Measurements from ENCODE around the gene ANKS1A.

ANKS1A gene

DNA sequence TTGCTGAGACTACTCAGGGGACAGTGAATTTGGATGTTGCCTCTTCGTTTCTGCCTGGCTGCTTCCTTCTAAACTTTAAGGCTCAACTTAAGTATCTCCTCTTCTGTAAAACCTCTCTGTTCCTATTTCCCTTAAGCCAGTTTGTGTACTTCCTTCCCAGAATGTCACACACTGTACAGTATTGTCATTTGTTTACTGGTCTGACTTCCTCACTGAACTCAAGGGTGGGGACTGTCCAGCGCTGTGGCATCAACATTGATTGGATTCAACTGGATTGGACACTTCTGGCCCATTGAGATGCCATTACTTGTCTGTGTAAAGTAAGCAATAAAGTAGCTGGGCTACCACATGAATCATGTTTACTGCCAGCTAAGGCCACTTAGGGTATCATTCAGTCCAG is 69.7 kb downstream of the ANKS1A start:
- TF ChIP-seq, protein P1, sequence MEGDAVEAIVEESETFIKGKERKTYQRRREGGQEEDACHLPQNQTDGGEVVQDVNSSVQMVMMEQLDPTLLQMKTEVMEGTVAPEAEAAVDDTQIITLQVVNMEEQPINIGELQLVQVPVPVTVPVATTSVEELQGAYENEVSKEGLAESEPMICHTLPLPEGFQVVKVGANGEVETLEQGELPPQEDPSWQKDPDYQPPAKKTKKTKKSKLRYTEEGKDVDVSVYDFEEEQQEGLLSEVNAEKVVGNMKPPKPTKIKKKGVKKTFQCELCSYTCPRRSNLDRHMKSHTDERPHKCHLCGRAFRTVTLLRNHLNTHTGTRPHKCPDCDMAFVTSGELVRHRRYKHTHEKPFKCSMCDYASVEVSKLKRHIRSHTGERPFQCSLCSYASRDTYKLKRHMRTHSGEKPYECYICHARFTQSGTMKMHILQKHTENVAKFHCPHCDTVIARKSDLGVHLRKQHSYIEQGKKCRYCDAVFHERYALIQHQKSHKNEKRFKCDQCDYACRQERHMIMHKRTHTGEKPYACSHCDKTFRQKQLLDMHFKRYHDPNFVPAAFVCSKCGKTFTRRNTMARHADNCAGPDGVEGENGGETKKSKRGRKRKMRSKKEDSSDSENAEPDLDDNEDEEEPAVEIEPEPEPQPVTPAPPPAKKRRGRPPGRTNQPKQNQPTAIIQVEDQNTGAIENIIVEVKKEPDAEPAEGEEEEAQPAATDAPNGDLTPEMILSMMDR (IDR thresholded peaks at IDR 0.05; ENCODE audit: poor library complexity, severe bottlenecking): no peak
- Histone ChIP-seq H3K9me3 (ENCODE audit: severe bottlenecking) (no peaks in the 10 kb centered on the region), H3K36me3 (ENCODE audit: low read depth) (no peaks in the 10 kb centered on the region), H3K27me3 (ENCODE audit: insufficient read depth, poor library complexity, severe bottlenecking) (no peaks in the 10 kb centered on the region), H3K4me3 (ENCODE audit: severe bottlenecking) (no peak overlapping the region), H3K4me1 (ENCODE audit: insufficient read depth, poor library complexity, severe bottlenecking) (no peaks in the 10 kb centered on the region), H3K27ac (ENCODE audit: poor library complexity, severe bottlenecking) (no peak overlapping the region)
- DNase-seq (ENCODE audit: low spot score) (no peak), ATAC-seq (ENCODE audit: low read depth) (no peak)

DNA sequence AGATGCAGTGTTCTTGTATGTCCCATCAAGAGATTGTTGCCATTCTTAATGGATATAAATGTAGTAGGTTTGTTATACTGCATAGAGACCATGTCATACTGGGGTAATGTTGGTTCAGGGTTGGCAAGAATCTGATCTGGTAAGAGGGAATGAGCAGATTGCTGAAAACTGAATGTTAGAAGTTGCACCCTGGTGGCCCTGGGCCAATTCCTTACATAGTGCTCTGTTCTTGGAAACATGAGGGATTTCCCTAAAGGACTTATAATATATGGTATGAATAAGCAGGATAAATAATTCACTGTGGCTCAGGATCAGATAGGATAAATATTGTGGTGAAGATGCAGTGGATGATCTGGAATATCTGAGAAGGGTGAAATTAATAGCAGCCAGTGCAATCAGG is 70.2 kb downstream of the ANKS1A start:
- DNase-seq (ENCODE audit: low spot score): no peak
- Histone ChIP-seq H3K4me1 (ENCODE audit: insufficient read depth, poor library complexity, severe bottlenecking) (no peaks in the 10 kb centered on the region), H3K27me3 (ENCODE audit: insufficient read depth, poor library complexity, severe bottlenecking) (no peaks in the 10 kb centered on the region), H3K36me3 (ENCODE audit: low read depth) (no peaks in the 10 kb centered on the region), H3K4me3 (ENCODE audit: severe bottlenecking) (no peak overlapping the region), H3K27ac (ENCODE audit: poor library complexity, severe bottlenecking) (no peak overlapping the region), H3K9me3 (ENCODE audit: severe bottlenecking) (no peaks in the 10 kb centered on the region)
- no peak for ATAC-seq (ENCODE audit: low read depth)
- TF ChIP-seq, protein P1 (IDR thresholded peaks at IDR 0.05; ENCODE audit: poor library complexity, severe bottlenecking): no peak

DNA sequence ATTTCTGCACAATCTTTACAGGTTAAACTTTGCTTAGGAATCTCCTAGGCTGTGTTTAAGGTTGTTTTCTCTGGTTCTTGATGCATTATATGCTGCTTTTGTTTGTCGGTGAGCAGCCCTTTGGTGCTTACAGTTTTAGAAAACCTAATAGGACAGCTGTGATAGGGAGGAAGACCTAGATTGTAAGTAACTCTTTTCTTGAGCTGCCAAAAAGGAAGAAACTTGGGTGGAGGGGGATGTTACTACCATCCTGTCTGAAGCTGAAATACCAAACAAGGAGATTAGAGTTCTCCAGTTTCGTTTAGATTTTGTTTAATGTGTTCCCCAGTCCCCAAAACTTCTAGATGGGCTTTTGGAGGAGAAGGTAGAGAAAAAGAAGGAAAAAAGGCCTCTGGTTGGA is 72.0 kb downstream of the ANKS1A start:
- no peaks in the 10 kb centered on the region for H3K4me1 ChIP-seq (ENCODE audit: insufficient read depth, poor library complexity, severe bottlenecking)
- no peaks in the 10 kb centered on the region for H3K36me3 ChIP-seq (ENCODE audit: low read depth)
- ATAC-seq (ENCODE audit: low read depth): no peak

DNA sequence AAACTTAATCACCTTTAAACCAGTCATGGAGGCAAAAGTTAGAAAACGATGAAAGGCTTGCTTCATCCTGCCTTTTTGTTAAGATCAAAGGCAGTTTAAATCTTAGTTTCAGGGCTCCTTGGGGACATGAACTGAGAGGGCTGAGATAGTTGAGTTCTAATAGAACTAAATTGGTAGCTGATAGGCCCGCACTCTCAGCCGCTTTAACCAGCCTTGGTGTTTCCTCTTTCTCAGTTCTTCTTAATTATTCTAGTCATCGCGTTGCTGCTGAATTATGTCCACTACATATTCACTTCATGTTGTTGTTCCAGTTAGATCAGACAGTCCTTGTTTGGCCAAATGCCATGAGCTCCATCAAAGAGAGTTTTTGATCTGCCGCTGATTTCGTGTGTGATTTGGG is 72.5 kb downstream of the ANKS1A start:
- Histone ChIP-seq H3K4me1 (ENCODE audit: insufficient read depth, poor library complexity, severe bottlenecking) (no peaks in the 10 kb centered on the region), H3K27ac (ENCODE audit: poor library complexity, severe bottlenecking) (no peak overlapping the region), H3K27me3 (ENCODE audit: insufficient read depth, poor library complexity, severe bottlenecking) (no peaks in the 10 kb centered on the region), H3K9me3 (ENCODE audit: severe bottlenecking) (no peaks in the 10 kb centered on the region), H3K36me3 (ENCODE audit: low read depth) (no peaks in the 10 kb centered on the region), H3K4me3 (ENCODE audit: severe bottlenecking) (no peak overlapping the region)
- TF ChIP-seq, protein P1 (IDR thresholded peaks at IDR 0.05; ENCODE audit: poor library complexity, severe bottlenecking): no peak
- no peak for ATAC-seq (ENCODE audit: low read depth)
- no peak for DNase-seq (ENCODE audit: low spot score)

More for the DNA sequence above, 72.0 kb downstream of the ANKS1A start:
- no peaks in the 10 kb centered on the region for H3K9me3 ChIP-seq (ENCODE audit: severe bottlenecking)
- no peak overlapping the region for H3K4me3 ChIP-seq (ENCODE audit: severe bottlenecking)
- TF ChIP-seq, protein P1 (IDR thresholded peaks at IDR 0.05; ENCODE audit: poor library complexity, severe bottlenecking): no peak
- no peak for DNase-seq (ENCODE audit: low spot score)
- no peaks in the 10 kb centered on the region for H3K27me3 ChIP-seq (ENCODE audit: insufficient read depth, poor library complexity, severe bottlenecking)
- H3K27ac ChIP-seq (ENCODE audit: poor library complexity, severe bottlenecking): no peak overlapping the region

DNA sequence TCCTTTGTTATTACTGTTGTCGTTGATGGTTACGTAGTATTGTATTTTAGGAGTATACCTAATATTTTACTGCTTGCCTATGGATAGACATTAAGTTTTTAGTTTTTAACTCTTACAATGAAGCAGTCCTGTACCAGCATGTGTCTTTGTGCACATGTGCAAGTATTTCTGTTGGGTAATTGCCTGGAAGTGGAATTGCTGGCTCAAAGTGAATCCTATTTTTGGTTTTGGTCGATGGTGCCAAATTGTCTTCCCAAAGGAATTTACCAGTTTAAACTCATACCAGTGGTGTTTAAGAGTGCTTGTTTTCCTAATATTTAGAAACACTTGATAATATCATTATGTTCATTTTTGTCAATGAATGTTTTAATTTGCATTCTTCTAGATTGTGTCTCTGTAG is 75.5 kb downstream of the ANKS1A start:
- ATAC-seq (ENCODE audit: low read depth) (no peak), DNase-seq (ENCODE audit: low spot score) (no peak)
- no peak overlapping the region for H3K4me3 ChIP-seq (ENCODE audit: severe bottlenecking)
- TF ChIP-seq, protein P1 (IDR thresholded peaks at IDR 0.05; ENCODE audit: poor library complexity, severe bottlenecking): no peak
- no peaks in the 10 kb centered on the region for H3K36me3 ChIP-seq (ENCODE audit: low read depth)
- no peak overlapping the region for H3K27ac ChIP-seq (ENCODE audit: poor library complexity, severe bottlenecking)
- H3K9me3 ChIP-seq (ENCODE audit: severe bottlenecking): no peaks in the 10 kb centered on the region
- no peaks in the 10 kb centered on the region for H3K4me1 ChIP-seq (ENCODE audit: insufficient read depth, poor library complexity, severe bottlenecking)
- no peaks in the 10 kb centered on the region for H3K27me3 ChIP-seq (ENCODE audit: insufficient read depth, poor library complexity, severe bottlenecking)
